Skeletal muscle cell (primary cell): ENCODE results near the gene PCGF2.
"Not testable (repeated sequence)": the region's sequence is repeated elsewhere in the genome, so short reads cannot be mapped to it uniquely, and the experiment has no call there.

Experiments used
- DNase-seq: peaks from one replicate; pipeline ENCODE4 v3.0.0-alpha.2; 2010; ENCODE audit warnings: low read depth
- H3K4me3 ChIP-seq: 2 replicates; pipeline ENCODE4 v1.5.1; 2011; ENCODE audit warnings: low read depth, mild to moderate bottlenecking, control low read depth, low read length, moderate library complexity

PCGF2 gene

DNA sequence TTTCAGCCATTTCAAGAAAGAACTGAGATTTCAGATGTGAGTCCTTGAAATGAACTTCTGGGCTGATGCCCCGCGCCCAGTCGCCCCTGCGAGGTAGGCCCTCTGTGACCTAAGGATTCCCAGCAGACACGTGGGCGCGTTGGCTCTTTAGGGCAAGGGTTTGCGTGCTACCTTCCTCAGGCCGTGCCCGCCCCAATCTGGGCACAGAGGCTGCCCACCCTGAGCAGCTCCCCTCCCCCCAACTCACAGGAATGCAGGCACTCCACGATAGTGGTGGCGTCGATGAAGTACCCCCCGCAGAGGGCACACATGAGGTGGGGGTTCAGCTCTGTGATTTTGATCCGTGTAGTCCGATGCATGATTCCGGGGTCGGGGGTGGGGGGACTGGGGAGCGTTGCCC is 8.1 kb downstream of the PCGF2 start:
- no peak overlapping the region for H3K4me3 ChIP-seq
- DNase-seq, result no peak

DNA sequence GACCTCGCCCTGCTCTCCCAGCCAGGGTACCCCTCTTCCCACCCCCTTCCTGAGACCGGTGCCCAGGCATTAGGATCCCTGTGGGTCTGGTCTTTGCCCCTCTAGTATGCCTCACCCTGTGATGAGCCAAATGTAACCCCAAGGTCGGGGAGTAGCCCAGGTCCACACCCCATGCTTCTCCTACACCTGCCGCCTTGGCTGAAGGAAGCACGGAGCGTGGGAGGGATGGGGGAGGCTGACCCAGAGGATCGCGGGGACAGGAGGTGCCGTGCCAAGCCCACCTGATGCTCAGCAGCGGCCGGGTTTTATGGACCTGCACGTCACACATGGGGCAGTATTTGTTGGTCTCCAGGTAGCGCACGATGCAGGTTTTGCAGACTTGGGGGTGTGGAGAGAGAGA is 8.8 kb downstream of the PCGF2 start:
- DNase-seq, result no peak
- H3K4me3 ChIP-seq, result no peak overlapping the region

DNA sequence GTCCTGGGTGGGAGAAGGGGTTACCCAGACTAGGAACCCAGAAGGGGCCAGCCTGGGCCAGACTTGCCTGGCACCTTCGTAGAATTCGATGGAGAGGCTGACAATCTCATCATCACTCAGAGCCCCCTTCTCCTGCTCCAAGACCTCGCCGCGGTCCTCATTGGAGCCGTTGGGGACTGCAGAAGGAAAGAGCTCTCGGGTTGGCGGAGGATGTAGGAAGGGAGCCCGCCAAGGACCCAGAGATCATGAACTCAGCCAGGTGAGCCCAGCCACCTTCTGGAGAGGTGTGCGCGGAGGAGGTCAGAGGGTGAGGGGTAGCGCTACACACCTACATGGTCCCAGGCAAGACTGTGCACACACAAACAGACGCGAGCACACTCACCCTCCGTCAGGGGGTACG is 9.4 kb downstream of the PCGF2 start:
- no peak overlapping the region for H3K4me3 ChIP-seq
- DNase-seq, result no peak

DNA sequence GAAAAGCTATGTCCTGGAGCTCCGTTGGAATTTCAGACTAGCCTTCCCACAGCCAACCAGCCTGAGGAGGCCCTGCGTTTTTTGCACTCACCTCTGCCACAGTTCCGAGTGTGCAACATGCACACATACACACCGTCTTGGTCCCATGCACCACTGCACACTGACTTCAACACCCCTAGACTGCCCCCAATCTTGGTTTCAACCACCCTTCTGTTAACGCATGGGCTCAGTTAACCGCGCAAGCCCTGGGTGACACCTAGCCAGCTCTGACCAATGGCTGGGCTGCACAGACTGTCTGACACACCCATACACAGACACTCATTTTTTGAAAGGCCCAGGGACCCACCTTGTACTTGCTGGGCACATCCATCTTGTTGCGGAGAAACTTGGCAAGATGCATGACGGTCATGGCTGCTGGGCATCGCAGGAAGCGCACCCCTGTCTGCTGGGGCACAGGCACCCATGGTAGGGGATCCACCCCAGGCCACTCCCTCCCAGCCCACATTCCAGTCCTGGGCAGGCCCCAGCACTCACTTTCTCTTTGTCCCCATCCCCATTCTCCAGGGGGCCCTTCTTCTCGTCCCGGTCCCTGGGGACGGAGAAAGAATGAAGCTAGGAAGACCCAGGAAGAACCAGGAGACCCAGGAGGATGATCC is 10.0 kb downstream of the PCGF2 start:
- no peak overlapping the region for H3K4me3 ChIP-seq
- DNase-seq, result no peak

DNA sequence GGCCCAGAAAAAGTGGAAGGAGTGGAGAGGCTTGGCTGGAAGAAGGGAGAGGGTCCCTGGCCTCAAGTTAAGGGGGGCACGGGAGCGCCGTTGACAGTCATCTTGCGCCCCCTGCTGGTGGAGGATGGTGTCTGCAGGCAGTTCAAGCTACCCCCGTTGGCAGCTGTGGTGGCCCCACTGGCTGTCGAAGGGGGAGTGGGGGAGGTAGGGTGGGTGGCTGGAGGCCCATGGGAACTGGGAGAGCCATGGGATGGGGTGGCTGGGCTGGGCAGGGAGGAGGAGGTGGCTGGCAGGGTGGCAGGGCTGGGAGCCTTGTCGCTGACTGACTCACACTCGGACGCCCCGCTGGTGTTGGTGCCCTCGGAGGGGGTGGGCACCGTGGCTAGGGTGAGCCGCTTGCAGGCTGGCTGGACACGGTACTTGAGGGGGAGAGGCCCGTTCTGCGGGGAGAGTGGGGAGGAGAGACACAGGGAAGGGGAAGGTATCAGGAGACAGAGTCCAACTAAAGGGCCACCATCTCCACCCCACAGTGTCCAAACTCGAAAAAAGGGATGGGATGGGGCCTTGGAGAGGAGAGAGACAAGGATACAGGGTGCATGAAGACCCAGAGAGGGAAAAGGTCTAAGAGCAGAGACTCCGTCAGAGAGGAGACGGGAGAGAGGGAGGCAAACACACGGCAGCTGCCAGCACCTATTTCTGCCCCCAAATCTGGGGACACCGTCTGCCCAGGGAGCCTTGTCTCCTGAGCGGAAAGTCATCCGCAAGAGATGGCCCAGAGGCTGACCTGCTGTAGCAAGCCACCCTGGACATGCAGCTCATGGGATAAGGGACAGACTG is 12.8 kb downstream of the PCGF2 start:
- no peak for DNase-seq

DNA sequence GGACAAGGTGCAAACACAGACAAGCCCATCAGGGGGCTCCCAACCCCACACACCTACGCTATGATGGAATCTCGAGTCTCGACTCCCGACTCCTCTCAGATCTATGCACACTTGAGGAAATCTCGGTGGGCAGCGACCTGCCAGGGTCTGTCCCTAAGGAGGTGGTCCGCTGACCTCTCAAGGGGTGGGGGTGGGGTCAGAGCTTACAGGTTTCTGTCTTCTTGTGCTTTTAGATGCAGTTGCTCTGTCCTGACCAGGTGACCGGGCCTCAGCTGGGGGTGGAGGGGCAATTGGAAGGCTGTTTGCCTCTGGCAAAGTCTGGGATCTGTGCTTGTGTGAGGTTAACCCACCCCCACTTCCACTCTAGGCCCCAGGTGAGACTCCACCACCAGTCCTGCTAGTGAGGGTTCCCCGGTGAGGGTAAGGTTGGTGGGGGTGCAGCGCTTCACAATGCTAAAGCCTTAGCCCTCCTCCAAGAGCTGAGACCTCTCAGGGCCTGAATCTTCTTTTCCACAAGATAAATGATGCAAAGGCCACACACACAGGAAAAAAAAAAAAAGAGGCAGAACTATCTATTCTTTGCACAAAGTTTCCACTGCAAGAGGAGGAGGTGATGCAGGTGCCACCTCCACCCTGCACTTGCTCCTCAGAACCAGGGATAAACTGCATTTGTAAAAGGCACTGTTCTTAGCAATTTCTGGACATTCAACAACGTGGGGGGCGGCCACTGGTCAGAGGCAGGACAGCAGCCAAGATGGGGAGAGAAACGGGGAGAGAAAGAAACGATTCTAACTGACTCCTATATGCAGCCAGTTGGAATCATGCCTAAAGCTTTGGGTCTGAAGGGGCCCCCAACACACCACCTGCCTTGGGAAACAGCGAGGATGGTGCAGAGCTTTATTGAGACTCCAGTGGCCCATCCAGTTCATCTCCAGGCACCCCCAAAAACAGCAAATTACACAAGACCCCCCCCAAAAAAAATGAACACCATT is 13.9 kb downstream of the PCGF2 start:
- DNase-seq, result no peak

More for the DNA sequence above, 12.8 kb downstream of the PCGF2 start:
- no peak overlapping the region for H3K4me3 ChIP-seq

DNA sequence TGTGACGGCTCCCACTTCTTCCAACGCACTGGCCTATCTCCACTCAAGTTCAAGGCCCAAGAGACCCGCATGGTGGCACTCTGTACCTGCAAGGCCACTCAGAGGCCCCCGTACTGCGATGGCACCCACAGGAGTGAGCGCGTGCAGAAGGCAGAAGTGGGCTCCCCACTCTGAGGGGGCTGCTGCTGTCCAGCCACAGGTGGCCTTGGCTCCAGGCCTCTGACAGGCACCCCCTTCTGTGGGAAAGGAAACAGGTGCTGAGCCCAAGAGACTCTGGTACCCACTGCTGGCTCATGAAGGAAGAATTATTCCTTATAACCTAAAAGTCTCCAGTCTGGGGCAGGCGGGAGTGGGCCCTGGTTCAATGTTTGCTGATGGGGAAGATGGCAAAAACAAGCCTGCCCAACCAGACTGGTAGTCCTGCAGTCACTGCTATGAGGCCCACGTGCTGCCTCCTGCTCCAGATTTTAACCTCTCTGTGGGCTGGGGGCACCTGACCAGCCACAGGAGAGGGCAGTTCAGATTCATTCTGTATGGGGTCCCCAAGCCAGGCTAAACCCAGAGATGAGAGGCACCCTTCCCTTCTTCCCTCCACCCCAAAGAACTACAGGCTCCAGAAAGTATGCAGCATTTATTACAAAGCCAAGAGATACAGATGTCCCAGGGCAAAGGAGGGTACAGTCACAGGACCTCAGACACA is 14.7 kb downstream of the PCGF2 start:
- no peak overlapping the region for H3K4me3 ChIP-seq
- no peak for DNase-seq

More for the DNA sequence above, 13.9 kb downstream of the PCGF2 start:
- no peak overlapping the region for H3K4me3 ChIP-seq

DNA sequence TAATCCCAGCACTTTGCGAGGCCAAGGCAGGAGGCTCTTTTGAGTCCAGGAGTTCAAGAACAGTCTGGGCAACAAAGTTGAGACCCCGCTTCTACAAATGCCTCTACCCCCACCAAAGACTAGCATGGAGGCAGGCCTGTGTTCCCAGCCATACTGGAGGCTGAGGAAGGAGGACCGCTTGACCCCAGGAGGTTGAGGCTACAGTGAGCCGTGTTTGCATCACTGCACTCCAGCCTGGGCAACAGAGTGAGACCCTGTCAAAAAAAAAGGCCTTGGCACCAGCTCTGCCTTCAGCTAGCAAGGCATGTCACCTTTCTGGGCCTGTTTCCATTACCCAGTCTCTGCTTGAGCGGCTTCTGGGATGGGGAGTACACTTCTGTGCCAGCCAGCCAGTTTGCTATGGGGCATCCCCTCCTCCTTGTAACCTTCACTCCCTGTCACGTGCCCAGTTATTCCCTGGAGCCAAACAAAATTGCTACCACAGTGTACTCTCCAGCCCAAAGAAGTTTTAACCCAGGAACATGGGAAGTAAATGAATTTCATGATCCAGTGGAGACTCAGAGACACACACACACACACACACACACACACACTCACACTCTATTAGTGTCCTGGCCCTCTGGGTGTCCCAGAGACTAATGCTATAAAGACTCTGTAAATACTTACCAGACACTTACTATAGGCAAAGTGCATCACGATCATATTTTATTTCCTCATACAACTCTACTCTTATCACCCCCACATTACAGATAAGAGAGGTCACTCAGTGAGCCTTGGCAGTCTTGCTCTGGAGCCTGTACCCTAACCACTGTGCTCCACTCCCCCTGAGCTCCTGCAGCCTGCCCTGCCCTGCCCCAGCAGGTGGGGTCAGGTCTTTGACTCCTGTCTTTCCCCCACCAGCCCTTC is 15.5 kb downstream of the PCGF2 start:
- no peak for DNase-seq
- H3K4me3 ChIP-seq, result no peak overlapping the region

DNA sequence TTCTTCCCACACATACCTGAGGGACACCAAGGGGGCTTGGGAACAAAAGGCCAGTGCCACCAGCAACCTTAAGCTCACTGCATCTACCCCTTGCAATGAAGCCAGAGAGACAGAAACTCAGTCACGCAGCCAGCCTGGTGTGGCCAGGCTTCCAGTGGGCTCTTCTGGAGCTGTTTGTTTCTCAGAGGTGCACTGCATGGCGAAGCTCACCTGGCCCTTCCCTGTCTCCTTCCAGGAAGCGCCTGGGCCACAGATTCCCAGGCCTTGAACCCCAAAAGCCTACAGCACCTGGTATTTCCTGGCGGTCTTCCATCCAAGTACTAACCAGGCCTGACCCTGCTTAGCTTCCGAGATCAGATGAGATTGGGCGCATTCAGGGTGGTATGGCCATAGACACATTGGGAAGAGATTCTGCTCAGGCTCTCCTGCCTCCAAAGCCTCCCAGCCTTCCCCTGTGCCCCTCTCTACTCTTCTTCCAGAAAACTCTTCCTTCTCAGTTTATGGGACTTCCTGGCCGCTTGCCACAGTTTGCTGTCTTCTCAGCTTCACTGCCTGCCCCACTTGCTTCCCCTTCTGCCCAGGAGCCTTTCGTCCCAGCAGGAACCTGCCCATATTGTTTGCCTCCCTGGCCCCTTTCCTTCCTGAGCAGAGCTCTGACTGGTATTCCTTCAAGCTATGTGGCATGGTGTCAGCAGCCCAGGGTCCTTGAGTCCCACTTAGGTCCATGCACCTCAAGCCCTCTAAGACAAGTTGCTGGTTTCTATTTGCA is 16.4 kb downstream of the PCGF2 start:
- no peak overlapping the region for H3K4me3 ChIP-seq
- DNase-seq, result no peak

DNA sequence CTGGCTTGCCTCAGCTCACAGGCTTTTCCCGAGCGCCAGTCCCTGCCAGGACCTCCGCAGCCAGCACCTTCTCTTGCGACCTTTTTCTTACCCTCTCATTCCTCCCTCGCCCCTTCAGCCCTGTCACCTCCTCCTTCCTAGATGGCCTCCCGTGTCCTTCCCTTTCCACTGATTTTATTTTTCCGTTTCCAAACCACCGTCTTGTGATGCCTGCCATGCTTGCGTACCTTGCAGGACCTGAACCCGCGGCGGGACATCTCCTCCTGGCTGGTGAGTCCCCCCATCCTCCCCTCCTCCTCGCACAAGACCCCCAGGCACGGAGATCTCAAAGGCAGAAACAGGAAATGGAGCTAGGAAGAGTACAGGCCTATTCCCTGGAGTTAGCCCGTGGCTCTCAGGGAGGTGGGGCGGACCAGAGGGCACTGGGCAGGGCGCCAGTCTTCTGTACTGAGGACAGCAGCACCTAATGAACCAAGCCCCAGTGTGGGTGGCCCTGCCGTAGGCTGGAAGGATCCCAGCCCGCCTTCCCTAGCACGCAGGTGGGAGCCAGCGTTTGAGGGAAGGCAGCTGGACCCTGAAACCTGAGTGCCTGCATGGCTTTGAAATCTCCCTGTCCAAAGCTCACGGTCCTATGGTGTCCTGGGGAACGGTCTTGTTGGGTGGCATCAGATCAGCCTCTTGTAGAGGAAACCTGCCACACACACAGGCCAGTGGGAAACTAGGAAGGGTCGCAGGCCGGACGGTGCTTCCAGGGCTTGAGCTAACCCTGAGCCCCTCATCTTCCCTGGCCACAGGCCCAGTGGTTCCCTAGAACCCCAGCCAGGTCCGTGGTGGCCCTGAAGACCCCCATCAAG is 17.4 kb downstream of the PCGF2 start:
- peak overlapping the region; percentile 58 for H3K4me3 ChIP-seq
- DNase-seq, result no peak

DNA sequence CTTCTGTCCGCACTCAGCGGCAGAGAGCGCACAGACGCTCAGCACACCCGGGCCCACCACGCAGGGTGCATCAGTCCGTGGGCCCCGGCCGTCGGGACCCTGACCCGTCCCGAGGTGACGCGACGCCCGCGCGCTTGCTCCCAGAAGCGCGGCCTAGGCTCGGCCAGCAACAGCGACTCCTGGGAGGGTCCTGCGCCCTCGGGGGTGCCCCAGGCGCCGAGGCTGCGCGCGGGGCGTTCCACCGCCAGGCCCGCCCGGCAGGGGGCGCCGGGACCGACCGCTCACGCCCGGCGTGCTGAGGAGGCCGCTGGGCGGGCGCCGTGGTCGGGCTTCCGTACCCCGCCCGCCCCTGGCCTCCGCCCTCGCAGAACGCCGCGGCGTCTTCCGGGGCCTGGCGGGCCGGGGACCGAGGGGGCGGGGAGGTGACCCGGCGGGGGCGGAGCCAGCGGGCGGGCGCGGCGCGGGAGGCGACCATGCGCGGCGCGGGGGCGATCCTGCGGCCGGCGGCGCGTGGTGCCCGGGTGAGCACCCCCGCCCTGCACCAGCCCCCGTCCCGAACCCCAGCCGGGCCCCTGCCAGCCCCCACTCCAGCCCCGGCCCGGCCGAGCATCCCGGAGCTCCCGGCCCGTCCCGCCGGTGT is 18.1 kb downstream of the PCGF2 start, which contains the start of gene CISD3:
Gene CISD3, plus strand, starts transcription at position 456 of the 640 bp plus-strand sequence. Its CDS starts 18 bp downstream, at position 474.
- DNase-seq, result no peak
- H3K4me3 ChIP-seq, result peak within 1 kb of the TSS; percentile 60

DNA sequence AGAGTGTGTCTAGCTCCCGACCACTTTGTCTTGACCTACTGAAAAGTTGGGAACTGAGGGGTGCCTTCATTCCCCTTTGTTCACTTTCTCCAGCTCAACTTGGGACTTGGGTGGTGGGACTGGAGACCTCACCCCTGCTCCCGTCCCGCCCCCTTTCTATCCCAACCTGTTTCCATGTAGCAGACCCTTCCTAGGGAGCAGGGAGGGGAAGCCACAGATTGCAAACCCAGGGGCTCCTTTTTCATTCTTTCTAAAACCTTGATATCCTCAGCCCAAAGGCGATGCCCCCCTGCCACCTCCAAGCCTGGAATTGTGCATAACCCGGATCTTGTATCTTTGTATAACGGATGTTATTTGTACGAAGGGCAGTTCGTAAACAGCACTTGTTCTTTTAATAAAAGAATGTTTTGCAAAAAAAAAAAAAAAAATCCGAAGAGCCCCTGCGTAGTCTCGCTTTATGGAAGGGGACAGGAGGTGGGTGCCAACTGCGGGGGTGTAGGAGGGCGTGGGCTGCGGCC is 18.7 kb downstream of the PCGF2 start:
- peak overlapping the region; percentile 60 for H3K4me3 ChIP-seq
- no peak for DNase-seq

DNA sequence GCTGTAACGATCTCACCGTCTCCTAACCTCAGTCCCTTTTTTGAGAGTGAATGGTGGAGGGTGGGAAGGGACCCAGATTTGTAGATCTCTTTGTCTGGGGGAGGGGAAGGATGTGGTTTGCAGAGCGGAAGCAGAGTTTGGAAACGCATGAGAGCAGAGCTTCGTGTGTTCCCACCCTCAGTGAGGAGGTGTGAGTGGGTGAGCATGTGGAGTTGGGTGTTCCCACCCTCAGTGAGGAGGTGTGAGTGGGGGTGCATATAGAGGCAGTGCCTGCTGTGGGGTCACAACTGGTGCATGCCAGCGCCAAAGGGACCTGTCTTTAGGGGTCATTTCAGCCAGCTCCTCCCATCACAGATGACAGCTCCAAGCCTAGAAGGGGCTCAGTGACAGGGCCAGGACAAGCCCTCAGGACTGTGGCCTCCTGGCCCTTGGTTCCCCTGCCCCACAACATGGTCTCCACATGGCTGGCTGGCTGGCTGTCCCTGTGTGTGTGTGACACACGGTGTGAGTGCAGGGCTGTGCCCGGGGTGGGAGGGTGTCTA is 19.8 kb downstream of the PCGF2 start:
- no peak for DNase-seq
- H3K4me3 ChIP-seq, result no peak overlapping the region

DNA sequence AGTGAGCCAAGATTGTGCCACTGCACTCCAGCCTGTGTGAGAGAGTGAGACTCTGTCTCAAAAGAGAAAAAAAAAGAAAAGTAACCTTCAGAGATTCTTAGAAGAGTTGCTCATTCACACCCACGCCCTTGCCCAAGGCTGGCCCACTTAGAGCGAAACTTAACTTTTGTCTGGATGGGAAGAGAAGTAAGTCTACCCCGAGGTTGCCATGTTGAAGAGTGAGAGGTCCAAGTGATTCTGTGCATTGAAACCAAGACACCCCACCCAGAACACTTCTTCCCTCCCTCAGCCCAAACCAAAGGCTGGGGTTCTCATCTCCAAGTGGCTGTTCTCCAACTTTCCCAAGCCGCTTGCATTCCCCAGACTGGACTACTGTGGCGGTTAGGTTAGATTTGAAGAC is 20.4 kb downstream of the PCGF2 start:
- no peak for DNase-seq
- no peak overlapping the region for H3K4me3 ChIP-seq

DNA sequence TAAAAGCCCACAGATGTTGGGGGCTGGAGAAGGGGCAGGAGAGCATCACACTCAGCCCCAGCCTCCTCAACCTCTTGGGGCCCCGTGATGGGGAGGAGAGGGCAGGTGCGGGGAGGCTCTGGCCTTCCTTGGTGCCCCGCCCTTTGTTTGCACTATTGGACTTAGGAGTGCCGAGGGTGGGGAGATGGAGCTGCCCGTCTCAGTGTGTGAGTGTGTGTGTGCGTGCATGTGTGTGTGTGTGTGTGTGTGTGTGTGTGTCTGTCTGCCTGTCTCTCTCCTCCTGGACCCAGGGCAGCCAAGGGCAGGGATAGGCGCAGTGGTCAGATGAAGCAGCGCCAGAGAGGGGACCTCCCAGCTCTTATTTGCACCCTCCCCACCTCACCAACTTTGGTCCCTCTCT is 22.0 kb downstream of the PCGF2 start:
- H3K4me3 ChIP-seq, DNase-seq: not testable (repeated sequence)

DNA sequence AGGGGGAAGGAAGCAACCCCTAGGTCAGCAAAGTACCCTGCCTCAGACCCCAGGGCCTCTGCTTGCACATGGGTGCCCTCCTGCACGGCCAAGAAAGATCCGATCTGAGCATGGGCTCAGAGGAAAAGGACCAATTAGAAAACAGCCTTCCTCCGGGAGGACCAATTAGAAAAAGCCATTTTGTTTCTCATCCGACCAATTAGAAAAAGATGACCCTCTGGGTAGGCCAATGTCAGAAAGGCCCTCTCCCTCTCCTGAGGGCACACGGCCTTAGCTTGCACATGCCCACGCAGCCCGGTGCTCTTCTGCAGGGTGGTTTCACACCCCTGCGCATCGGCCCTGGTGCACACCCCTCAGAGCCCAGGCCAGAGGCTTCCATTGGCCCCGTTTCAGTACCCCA is 23.1 kb downstream of the PCGF2 start:
- no peak for DNase-seq
- no peak overlapping the region for H3K4me3 ChIP-seq
